HepG2 (cell line): ENCODE results near the gene CST11. TPM values are rescaled to one million over a fixed set of nuclear protein-coding genes. Genes with fewer than 3 reads are reported as not detected.

Experiments used
- ATAC-seq: fragments of 200-7000 bp; cut with Tn5 transposase; 3 replicates; pipeline ENCODE4 v1.9.1; 2020; ENCODE audit warnings: mild to moderate bottlenecking, moderate library complexity
- BruUV-seq: library from RNA; stranded (reverse); fragments of 400-500 nt; replicated peaks from 2 replicates; lab custom pipeline; 2021; lab: Mats Ljungman, UMichigan
- CTCF ChIA-PET: fragments of 300-600 bp; formaldehyde crosslinking; extraction: SDS; loops from one replicate; lab custom pipeline; 2021; ENCODE audit warnings: low total read pairs, inconsistent platforms, low intra/inter-chr PET ratio; lab: Yijun Ruan, JAX
- POLR2A ChIA-PET: fragments of 350-600 bp; sonication (Branson Sonifier 250); formaldehyde crosslinking; loops from one replicate; lab custom pipeline; 2020; ENCODE audit warnings: antibody characterized with exemption, inconsistent platforms; lab: Yijun Ruan, JAX
- DNase-seq: peaks from one replicate; pipeline ENCODE4 v3.0.0-alpha.2; 2015; ENCODE audit warnings: low spot score
- FAIRE-seq: peaks from 3 replicates; lab custom pipeline; 2011; peaks lifted over from hg19 to GRCh38; lab: Jason Lieb, UNC
- H2AFZ ChIP-seq: one replicate; pipeline ENCODE4 v1.6.1; 2011; ENCODE audit warnings: low read length, inconsistent platforms
- H3K27ac ChIP-seq: fragments of 300-600 bp; 3 replicates; pipeline ENCODE4 v1.8.0; 2011; ENCODE audit warnings: mixed run types, mild to moderate bottlenecking, mixed read lengths, low read length, inconsistent platforms; ENCODE audit not compliant: insufficient read depth; ENCODE audit errors: extremely low read length
- H3K27me3 ChIP-seq, 2 experiments: fragments of 200-600 bp in 1 of 2; 2 replicates in 1 of 2; 3 replicates in 1 of 2; pipeline versions ENCODE4 v1.6.0 to v1.8.0; 2011; ENCODE audit warnings: low read length in 2 of 2, mild to moderate bottlenecking in 2 of 2, moderate library complexity in 2 of 2, inconsistent platforms in 1 of 2; ENCODE audit not compliant: insufficient read depth in 2 of 2, control insufficient read depth in 1 of 2
- H3K36me3 ChIP-seq, 2 experiments: fragments of 200-600 bp in 1 of 2; replicated peaks in 1 of 2; 2 replicates in 1 of 2; 3 replicates in 1 of 2; pipeline versions ENCODE4 v1.5.1 to v1.8.0; 2011; ENCODE audit warnings: low read length in 2 of 2, inconsistent platforms in 1 of 2; ENCODE audit not compliant: insufficient read depth in 2 of 2, control insufficient read depth in 1 of 2
- H3K4me1 ChIP-seq: 2 replicates; pipeline ENCODE4 v1.5.1; 2012; ENCODE audit warnings: low read length, inconsistent platforms; ENCODE audit not compliant: insufficient read depth
- H3K4me2 ChIP-seq: 2 replicates; pipeline ENCODE4 v1.6.0; 2011; ENCODE audit warnings: low read depth, low read length, inconsistent platforms
- H3K4me3 ChIP-seq, 3 experiments: fragments of 200-600 bp in 1 of 3; sonication (generic), shearing (Covaris generic) in 1 of 3; replicated peaks in 1 of 3; 2 replicates each; pipeline ENCODE4 v1.5.1; 2011 to 2016; ENCODE audit warnings: low read length in 3 of 3, inconsistent platforms in 2 of 3, low read depth in 2 of 3, mild to moderate bottlenecking in 2 of 3, control low read depth in 1 of 3, mixed read lengths in 1 of 3; ENCODE audit not compliant: insufficient read depth in 1 of 3
- H3K79me2 ChIP-seq: one replicate; pipeline ENCODE4 v1.6.1; 2011; ENCODE audit warnings: low read length, inconsistent platforms; ENCODE audit not compliant: insufficient read depth
- H3K9ac ChIP-seq: 2 replicates; pipeline ENCODE4 v1.6.0; 2011; ENCODE audit warnings: mild to moderate bottlenecking, low read depth, low read length, inconsistent platforms; ENCODE audit not compliant: insufficient read depth
- H3K9me3 ChIP-seq: 2 replicates; pipeline ENCODE4 v1.5.1; 2012; ENCODE audit warnings: mild to moderate bottlenecking, low read length
- H4K20me1 ChIP-seq: 2 replicates; pipeline ENCODE4 v1.6.0; 2011; ENCODE audit warnings: inconsistent platforms, mild to moderate bottlenecking, low read length, moderate library complexity; ENCODE audit not compliant: insufficient read depth
- BRCA1 ChIP-seq: sonication (generic); formaldehyde crosslinking; IDR thresholded peaks from 2 replicates; pipeline ENCODE4 v1.4.0; 2020; ENCODE audit warnings: missing genetic modification reagents
- HIVEP1 ChIP-seq: sonication (generic); formaldehyde crosslinking; IDR thresholded peaks from 2 replicates; pipeline ENCODE4 v1.4.0; 2020; ENCODE audit warnings: mild to moderate bottlenecking, missing genetic modification reagents
- JUNB ChIP-seq: sonication (generic); formaldehyde crosslinking; IDR thresholded peaks from 2 replicates; pipeline ENCODE4 v1.8.0; 2022; ENCODE audit warnings: missing genetic modification reagents, mild to moderate bottlenecking, borderline replicate concordance
- NONO ChIP-seq, 2 experiments: fragments of 450-650 bp in 1 of 2; sonication (generic) in 1 of 2; formaldehyde crosslinking in 1 of 2; IDR thresholded peaks in 1 of 2; conservative IDR thresholded peaks in 1 of 2; 2 replicates each; pipeline versions ENCODE4 v1.6.1 to v1.8.0; 2017 to 2022; ENCODE audit warnings: mild to moderate bottlenecking in 1 of 2, missing genetic modification reagents in 1 of 2, moderate library complexity in 1 of 2
- SCMH1 ChIP-seq: sonication (generic); formaldehyde crosslinking; IDR thresholded peaks from 2 replicates; pipeline ENCODE4 v1.9.0; 2021; ENCODE audit warnings: missing genetic modification reagents, mild to moderate bottlenecking, borderline replicate concordance
- ZC3H4 ChIP-seq: sonication (generic); formaldehyde crosslinking; IDR thresholded peaks from 2 replicates; pipeline ENCODE4 v1.4.0; 2020; ENCODE audit warnings: missing genetic modification reagents, borderline replicate concordance
- ZFP90 ChIP-seq: sonication (generic); formaldehyde crosslinking; IDR thresholded peaks from 2 replicates; pipeline ENCODE4 v1.8.0; 2022; ENCODE audit warnings: missing genetic modification reagents, mild to moderate bottlenecking, inconsistent platforms, borderline replicate concordance
- ZFX ChIP-seq: sonication (generic); formaldehyde crosslinking; IDR thresholded peaks from 2 replicates; pipeline ENCODE4 v1.4.0; 2020; ENCODE audit warnings: mild to moderate bottlenecking, low read depth, missing genetic modification reagents, moderate library complexity
- ZNF609 ChIP-seq: sonication (generic); formaldehyde crosslinking; IDR thresholded peaks from 2 replicates; pipeline ENCODE4 v1.4.0; 2020; ENCODE audit warnings: mild to moderate bottlenecking, missing genetic modification reagents, borderline replicate concordance
- ZNF773 ChIP-seq: sonication (generic); formaldehyde crosslinking; IDR thresholded peaks from 2 replicates; pipeline ENCODE4 v1.4.0; 2020; ENCODE audit warnings: missing genetic modification reagents, borderline replicate concordance
- WGBS: methylation state at CpG from one replicate; pipeline ENCODE4 v1.1.6; 2017; ENCODE audit warnings: low lambda C conversion rate; 5-methylcytosine and 5-hydroxymethylcytosine counted together
- in situ Hi-C: cut with HindIII; loops from 2 replicates; pipeline ENCODE4 v1.10.0; 2017; ENCODE audit warnings: low pct_unique_long_range_greater_than_20kb; ENCODE audit not compliant: extremely low pct_ligation_motif_present
- intact Hi-C: fragments of 100-400 bp; cut with micrococcal nuclease; formaldehyde crosslinking; loops from one replicate; pipeline ENCODE4 v1.10.0; 2022; ENCODE audit not compliant: unreplicated experiment
- polyA plus RNA-seq, 8 experiments: library from polyadenylated mRNA; depleted of rRNA in 3 of 8; stranded (reverse) in 7 of 8; unstranded in 1 of 8; fragments of >200 nt; fragmentation: Illumina TruSeq in 4 of 8; extraction: Trizol in 4 of 8; gene quantifications; 2 replicates each; pipeline versions ENCODE4 v1.2.1 to v1.2.3, GENCODE V29; 2011 to 2016; ENCODE audit warnings: low read depth in 4 of 8, missing spikeins in 1 of 8, mixed read lengths in 1 of 8; ENCODE audit not compliant: insufficient read depth in 1 of 8
- total RNA-seq, 5 experiments: library from RNA; depleted of rRNA; stranded (reverse); fragments of >200 nt; fragmentation: Illumina TruSeq; extraction: Trizol; gene quantifications; 2 replicates each; pipeline ENCODE4 v1.2.3, GENCODE V29; 2016; ENCODE audit warnings: low read depth in 1 of 5
- TF ChIP-seq, protein P1 (sequence below): sonication (generic); formaldehyde crosslinking; IDR thresholded peaks from 2 replicates; pipeline ENCODE4 v1.4.0; 2020; ENCODE audit warnings: missing genetic modification reagents
- TF ChIP-seq, protein P2 (sequence below): sonication (generic); formaldehyde crosslinking; IDR thresholded peaks from 2 replicates; pipeline ENCODE4 v1.5.1; 2020; ENCODE audit warnings: missing genetic modification reagents, mild to moderate bottlenecking, borderline replicate concordance

The CST11 gene
- total and polyA plus RNA-seq, 2 of the 13 experiments (the other 11 are each of a cell fraction or from before 2014, with no cell fraction given), result not detected

- Histone ChIP-seq H3K79me2 (no peaks in the 10 kb centered on the region), H3K4me3 (no peak overlapping the region), H2AFZ (no peak overlapping the region), H3K36me3 (no peaks in the 10 kb centered on the region), H4K20me1 (no peaks in the 10 kb centered on the region), H3K9me3 (no peaks in the 10 kb centered on the region), H3K4me2 (no peak overlapping the region), H3K9ac (no peak overlapping the region), H3K27me3 (no peaks in the 10 kb centered on the region), H3K27ac (no peak overlapping the region), H3K4me1 (peaks cover 14% of the 10 kb centered on the region)
- DNase-seq (no peak), ATAC-seq (no peak), FAIRE-seq (no peak)
- BruUV-seq, result no TSS peak
- TF ChIP-seq ZNF609 (CRISPR knock-in tag) (no peak), ZC3H4 (CRISPR knock-in tag) (no peak), NONO (IDR thresholded peaks at IDR 0.05) (no peak), NONO (CRISPR knock-in tag; conservative IDR thresholded peaks at IDR 0.05) (no peak), HIVEP1 (no peak), ZNF773 (CRISPR knock-in tag) (no peak), ZFP90 (no peak), BRCA1 (CRISPR knock-in tag) (no peak), ZFX (CRISPR knock-in tag) (no peak), JUNB (CRISPR knock-in tag) (no peak), SCMH1 (CRISPR knock-in tag) (no peak)
- TF ChIP-seq, protein P1, sequence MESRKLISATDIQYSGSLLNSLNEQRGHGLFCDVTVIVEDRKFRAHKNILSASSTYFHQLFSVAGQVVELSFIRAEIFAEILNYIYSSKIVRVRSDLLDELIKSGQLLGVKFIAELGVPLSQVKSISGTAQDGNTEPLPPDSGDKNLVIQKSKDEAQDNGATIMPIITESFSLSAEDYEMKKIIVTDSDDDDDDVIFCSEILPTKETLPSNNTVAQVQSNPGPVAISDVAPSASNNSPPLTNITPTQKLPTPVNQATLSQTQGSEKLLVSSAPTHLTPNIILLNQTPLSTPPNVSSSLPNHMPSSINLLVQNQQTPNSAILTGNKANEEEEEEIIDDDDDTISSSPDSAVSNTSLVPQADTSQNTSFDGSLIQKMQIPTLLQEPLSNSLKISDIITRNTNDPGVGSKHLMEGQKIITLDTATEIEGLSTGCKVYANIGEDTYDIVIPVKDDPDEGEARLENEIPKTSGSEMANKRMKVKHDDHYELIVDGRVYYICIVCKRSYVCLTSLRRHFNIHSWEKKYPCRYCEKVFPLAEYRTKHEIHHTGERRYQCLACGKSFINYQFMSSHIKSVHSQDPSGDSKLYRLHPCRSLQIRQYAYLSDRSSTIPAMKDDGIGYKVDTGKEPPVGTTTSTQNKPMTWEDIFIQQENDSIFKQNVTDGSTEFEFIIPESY (CRISPR knock-in tag), result no peak
- TF ChIP-seq, protein P2, sequence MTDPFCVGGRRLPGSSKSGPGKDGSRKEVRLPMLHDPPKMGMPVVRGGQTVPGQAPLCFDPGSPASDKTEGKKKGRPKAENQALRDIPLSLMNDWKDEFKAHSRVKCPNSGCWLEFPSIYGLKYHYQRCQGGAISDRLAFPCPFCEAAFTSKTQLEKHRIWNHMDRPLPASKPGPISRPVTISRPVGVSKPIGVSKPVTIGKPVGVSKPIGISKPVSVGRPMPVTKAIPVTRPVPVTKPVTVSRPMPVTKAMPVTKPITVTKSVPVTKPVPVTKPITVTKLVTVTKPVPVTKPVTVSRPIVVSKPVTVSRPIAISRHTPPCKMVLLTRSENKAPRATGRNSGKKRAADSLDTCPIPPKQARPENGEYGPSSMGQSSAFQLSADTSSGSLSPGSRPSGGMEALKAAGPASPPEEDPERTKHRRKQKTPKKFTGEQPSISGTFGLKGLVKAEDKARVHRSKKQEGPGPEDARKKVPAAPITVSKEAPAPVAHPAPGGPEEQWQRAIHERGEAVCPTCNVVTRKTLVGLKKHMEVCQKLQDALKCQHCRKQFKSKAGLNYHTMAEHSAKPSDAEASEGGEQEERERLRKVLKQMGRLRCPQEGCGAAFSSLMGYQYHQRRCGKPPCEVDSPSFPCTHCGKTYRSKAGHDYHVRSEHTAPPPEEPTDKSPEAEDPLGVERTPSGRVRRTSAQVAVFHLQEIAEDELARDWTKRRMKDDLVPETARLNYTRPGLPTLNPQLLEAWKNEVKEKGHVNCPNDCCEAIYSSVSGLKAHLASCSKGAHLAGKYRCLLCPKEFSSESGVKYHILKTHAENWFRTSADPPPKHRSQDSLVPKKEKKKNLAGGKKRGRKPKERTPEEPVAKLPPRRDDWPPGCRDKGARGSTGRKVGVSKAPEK (CRISPR knock-in tag), result no peak
- 30% methylated on average over 3 of the region's 3 CpGs for WGBS
- in situ Hi-C loops, result no loop called here
- ChIA-PET POLR2A (no interaction called here), CTCF (no interaction called here)
- intact Hi-C loops, result no loop called here
These were observed 24.5 kb upstream of the CST11 start for GRCh38 chr20:23477223-23477622.
